GM04504 (cell line): ENCODE measurements around the gene CAVIN2.

Experiments used
- DNase-seq: peaks from one replicate; pipeline ENCODE4 v3.0.0-alpha.2; 2012; ENCODE audit warnings: low read depth

Gene CAVIN2

DNA sequence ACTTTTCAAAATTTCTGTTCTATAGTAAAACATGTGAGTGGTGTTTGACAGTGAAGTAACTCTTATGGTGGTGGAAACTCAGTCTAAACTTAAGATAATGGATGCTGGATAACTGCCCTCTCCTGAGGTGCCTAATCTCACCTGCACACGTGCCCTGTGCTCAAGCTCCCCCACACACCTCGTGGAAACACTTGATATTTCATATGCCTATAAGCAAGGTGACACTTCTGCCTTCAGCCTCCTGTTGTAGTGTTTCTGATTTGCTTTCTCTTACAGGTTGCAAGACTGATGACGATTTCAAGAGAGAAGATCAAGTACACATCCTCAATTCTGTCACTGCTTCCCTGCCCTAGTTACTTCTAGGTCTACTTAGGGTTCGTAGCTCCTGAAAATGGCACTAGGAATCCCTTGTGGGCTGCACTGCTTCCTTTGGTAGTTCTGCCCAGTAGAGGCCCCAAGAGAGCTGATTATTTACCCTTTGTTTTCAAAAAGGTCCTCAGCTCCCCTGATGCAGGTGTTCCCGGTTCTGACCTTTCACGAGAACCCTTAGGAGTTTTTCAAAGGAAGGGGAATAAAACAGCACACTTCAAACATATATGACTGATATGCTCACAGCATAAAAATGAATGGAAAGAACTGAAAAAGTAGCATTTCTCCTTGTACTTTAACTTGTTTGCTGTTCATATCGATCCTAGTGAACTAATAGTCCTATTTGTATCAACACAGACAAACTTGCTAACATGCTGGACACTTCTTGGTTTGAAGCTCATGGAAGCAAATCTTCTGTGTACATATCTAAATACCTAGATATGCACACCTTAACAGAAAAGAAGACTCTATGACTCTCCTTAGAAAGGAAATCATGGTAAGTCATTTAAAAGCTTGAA is 6.7 kb downstream of the CAVIN2 start:
- no peak for DNase-seq

DNA sequence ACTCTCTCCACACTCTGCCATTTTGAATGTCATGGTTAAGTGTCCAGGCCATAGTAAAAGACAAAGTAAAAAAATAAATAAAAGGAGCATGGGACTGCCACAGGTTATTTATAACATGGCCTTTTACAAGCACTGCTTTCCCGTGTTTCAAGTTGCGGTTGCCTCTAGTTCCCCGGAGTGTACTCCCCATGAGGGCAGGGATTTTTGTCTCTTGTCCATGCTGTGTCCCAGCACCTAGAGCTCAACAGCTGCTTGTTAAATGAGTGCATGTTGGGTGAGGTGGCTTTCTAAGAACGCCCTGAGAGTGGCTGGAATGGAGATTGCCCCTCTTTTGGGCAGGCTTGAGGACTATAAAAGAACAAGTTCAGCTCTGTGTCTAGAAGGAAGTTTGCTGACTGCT is 8.4 kb downstream of the CAVIN2 start:
- DNase-seq, result no peak

DNA sequence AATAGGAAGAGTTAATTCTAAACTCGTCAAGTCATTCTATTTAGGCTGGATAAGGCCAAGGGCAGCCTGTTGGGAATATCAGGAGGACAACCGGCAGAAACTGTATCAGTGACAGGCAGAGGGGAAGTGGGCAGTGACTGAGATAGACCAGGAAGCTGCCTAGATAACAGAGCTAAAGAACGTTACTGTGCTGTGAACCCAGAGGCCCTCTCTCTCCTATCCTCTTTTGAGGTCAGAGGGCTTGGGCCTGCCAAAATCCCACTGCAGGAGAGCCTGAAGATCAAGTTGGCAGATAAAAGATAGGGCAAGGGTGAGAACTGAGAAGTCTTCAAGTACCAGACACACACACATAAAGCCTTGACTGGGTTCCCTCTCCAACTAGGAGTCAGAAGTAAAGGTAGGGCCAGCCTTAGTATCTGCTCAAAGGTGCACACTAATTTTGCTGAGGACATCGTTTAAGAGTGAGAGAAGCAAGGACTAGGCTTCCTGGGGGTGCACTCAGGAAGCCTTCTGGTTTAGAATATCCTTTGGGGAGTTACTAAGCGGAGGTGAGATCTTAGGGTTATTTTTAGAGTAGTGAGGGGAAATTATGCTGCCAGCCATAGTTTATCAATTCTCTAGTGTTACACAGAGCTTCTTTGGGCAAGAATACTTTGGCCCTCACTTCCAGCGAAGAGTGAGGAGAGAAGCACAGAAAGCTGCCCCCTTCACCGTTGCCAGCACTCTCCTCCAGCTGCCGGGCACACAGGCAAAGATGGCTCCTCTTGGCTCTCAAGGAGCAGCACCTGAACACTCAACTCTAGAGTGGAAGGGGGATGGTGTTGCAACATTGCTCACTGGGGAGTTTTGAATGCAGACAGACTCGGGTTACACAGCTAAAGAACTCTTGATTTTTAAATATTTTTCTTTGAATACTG is 9.8 kb downstream of the CAVIN2 start:
- DNase-seq, result no peak

DNA sequence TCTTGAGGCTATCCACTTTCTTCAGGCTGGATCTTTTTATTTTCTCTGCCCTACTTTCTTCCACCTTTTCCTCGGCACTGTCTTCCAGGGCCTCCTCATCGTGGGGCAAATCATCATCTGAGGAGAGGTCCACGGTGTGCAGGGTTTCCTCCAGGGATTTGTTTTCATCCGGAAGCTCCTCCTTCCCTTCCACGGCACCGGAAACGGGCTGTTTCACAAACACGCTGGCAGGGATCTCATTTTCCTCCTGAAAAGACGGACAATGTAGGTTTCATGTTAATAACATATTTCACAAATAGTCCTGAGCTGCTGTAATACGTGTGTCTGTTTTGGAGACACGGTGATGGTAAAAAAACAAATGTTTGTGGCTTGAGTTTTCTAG is 10.4 kb downstream of the CAVIN2 start:
- no peak for DNase-seq

DNA sequence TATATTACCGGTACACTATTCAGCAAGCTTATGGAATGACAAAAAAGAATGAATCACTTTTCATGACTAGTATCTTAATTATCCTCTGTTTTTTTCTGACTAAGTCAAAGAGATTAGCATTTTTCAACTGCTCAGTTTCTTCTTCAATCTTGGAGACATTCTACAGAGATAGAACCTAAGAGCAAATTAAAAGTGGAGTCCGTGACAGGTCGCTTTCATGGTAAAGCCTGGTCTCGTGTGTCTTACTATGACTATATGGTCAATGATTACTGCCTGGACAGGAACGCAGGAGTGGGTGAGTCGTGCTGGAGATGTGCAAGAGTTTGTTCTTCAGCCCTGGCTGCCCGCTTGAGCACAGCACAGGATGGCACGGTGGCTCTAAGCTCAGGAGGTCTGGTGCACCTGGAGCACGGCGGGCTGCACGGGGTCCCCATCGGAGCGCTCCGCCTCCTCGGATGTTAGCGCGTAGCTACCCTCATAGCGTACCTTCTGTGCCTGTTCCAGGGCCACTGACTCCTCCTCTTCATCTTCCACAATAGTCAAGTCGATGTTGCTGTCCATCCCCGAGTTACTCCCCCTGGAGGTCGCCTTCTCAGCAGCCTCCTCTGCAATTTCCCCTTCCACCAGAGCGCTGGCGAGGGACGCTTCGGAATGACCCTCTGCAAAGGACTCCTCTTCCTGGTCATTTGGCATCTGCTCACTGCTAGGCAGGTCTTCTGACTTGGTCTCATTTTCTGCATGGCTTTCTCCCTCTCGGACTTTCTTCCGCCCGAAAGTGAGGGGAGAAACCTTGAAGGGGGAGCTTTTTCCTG is 11.1 kb downstream of the CAVIN2 start:
- DNase-seq, result no peak

DNA sequence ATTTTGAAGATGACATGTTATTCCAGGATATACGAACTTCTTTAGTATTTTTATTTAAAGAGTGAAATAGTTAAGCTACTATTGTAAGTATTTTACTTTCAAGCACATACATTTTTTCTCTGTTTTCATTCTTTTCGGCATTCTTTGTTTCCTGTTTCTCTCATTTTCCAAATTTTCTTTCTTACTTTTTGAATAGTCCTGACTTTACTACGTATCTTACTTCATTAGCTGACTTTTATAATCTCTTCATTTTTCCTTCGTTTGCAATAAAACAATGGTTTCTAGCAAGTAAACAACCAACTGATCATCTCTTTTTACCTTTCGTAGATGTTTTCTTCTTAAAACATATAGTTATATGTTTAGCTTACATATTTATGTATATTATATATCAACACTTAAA is 11.8 kb downstream of the CAVIN2 start:
- no peak for DNase-seq

DNA sequence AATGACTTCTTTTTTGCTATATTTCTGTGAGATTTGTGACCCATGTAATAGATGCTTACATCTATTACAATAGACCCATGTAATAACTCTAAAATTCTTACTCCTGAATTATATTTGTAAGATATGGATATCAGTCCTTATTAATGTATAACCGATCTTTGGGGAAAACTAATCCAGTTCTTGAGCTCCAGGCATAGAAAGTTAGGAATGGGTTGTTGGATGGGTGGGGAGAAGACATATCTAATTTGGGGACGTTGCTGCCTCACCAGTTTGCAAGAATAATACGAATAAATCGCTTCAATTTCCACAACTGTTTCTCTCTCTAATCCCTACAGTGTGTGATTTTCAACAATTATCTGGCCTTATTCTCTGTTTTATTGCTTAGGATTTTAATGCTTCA is 13.5 kb downstream of the CAVIN2 start:
- DNase-seq, result no peak

DNA sequence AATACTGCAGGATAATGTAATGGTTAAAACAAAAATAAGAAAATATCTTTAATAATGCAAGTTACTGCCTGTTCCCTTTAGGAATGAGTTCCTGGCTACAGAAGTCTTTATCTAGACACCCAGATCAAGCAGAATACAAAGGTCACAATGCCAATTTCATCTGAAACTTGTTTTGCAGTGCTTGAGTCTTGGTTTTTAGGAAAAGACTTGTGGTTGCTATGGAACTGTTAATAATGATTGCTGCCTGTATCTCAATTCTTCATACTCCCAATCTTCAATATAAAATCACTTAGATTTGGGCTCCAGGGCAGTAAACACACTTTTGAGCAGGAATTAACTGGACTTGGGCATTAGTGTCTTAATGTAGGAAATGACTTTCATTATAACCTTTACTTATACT is 14.2 kb downstream of the CAVIN2 start:
- no peak for DNase-seq

DNA sequence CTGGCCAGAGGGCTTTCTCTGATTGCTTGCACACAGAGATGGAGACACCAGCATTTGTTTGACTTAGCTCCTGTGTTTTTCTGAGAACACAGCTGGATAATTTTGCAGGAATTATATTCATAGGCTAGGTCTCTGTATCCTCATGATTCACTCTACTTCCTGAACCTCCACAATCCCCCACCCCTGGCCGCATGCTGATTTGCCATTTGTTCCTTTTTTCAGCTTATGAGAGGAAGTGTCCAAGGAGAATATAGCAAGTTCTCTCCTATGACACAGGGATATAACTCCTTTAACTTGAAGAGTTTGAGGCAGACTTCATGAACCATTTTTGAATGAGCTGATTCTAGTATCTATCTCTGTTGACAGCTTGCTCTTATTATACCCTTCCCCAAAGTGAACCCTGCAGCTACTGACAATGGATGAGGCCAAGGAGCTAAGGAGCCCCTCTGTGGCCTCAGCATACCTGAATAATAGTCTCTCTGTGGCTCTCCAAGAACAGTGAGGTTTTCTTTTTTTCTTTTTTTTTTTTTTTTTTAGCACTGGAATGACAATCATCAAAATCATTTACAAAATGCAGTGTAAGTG is 15.4 kb downstream of the CAVIN2 start:
- no peak for DNase-seq

DNA sequence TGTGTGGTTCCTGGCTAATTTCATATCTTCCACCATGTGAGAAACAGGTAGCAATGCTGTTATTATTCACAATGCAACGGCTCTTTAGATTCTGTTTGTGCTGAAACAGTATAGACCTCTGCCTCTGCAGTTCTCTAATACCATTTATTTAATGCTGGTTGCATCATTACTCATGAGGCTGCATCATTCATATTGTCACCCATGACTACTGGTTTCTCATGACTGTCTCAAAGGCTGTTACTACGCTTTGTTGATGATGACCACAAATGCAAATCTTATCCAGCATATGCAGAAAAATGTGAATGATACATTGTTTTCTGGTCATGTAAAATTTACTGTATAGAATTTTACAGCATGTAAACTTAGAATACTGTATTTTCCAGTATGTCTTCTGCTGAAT is 22.5 kb downstream of the CAVIN2 start:
- no peak for DNase-seq

DNA sequence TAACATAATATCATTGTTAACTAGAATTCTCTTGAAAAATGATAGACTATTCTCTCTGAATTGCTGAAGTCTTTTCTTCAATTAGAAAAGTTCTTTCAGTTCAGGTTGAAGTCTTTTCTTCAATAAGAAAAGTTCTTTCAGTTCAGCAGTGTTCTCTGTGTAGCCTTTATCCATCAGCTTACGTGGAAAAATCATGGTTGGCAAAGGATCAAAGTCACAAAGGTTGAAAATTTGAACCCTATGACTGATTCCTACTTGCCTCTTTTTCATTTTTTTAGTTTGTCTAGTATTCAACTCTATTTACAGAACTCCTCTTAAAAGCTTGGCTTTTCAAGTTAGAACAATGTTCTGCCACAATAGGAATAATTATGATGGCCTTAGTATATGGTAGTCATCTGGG is 25.8 kb downstream of the CAVIN2 start:
- no peak for DNase-seq

DNA sequence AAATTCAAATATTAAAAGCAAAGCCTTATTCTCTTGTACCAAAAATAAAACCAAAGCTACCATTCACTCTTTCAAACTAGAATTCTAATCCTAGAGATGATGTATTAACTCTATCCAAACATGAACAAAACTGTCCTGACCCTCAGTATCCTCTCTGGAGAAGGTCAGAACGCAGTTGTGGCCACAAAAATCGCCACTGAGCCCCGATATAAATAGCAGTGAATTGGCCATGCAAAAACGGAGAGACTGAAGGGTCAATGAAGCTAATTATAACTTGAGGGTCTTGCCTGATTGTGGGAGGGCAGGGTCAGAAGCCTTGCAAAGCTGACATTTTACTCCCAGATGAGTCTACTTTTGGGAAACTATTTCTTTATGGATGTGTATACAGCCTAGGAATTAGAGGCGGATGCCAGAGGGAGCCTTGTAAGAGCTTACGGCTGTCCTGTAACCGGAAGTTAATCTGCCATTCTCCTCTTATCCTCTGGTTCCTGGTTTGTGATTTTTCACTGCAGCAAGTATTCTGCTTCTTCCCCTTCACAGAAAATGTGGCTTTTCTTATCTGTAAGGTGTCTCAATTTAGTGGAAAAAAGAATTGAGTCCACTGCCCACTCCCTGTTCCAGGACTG is 28.1 kb downstream of the CAVIN2 start:
- DNase-seq, result no peak

DNA sequence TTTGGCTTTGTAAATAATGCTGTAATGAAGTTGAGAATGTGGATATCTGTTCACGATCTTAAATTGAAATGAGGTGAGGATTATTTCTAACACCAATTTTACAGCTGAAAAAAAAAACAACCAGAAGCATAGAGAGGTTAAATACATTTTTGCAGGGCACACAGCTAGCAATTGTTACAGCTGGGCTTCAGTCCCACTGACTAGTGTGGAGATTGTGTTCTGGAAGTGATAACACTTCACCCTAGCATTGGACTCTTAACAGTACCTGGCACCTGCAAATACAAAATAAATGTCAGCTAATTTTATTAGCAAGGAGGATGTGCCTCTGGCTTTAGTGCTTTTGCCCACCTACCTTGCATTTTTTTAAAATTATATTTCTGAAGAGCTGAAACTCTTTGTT is 28.8 kb downstream of the CAVIN2 start:
- no peak for DNase-seq

DNA sequence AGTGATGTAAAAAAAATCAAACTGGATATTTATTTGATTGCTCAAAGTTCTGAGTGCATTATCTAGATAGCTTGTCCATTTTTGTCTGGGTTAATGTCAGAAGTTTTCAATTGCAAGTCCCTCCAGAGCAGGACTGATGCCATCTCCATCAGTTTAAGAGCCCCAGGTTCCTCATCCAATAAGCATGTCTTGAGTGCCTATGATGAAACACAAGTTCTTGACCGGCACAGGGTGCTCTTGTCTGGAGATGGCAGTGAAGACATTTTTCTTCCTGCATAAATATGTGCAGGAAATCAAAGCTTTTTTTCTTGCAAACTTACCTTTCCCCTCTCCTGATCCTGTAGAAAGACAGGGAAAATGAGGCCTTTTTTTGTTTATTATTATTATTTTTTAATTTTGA is 31.9 kb downstream of the CAVIN2 start:
- no peak for DNase-seq

DNA sequence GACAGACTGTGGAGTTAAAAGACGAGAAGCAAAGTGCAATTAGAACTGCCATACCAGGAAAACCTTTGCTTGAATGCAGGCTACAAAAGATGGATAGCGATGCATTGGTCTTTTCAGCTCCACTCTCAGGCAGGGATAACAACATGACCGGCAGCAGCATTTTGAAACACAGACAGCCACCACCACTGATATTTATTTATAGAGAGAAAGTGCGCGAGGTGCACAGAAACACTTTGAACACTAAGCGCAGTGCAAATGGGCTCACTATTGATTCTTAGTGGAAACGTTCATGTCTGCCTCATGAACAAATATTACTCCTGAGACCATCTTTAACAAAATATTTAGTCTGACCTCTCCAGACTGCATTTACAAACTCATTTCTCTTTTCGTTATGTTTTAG is 32.9 kb downstream of the CAVIN2 start:
- no peak for DNase-seq

DNA sequence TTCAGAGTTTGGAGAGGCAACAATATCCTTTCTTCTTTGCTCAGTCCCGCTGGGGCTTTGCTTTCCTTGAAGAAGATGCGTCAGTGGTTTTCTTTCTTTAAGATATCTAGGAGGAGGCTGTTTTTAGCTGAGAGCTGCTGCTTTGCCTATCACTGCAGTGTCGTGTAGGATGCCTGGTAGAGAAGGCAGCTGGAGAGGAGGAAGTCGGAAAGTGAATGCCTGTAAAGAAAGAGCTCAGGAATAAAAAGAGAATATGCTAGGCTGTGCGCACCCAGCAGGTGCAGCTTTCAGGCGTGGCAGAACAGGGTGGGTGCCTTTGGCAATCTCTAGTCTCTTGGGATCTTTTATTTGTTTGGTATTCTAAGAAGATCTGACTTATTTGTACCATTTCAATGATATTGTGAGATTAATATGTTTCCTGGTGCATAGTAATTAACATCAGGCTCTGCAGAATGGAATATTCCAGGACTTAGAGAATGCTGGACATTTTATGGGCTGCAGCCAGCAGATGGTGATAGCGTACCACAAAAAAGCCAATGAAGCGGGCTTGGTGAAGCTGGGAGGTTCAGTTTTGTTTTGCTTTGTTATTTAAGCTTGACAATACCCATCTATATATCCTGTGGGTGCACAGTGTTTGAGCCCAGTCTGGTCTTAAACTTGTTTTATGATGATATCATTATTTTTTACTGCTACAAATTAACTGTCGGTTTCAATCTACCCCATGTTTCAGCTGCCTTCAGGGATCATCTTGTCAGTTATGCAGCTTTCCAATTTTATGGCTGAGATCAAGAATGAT is 34.9 kb downstream of the CAVIN2 start:
- peak; percentile 39 for DNase-seq

DNA sequence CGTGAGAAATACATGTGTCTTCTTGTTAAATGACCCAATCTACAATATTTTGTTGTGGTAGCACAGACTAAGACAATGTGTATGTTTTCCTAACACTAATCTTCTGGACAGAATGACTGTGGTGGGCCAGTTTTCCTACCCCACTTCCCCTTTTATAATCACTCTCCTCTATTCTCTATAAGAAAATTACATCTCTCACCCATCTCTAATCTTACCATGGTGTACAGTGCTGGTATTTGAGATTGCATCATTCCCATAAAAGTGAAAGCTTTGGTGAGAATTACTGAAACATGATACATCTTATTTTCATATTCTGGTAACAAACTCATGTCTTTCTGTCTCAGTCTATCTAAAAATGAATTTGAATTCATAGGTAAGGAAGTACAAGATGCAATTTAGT is 40.5 kb downstream of the CAVIN2 start:
- DNase-seq, result no peak

DNA sequence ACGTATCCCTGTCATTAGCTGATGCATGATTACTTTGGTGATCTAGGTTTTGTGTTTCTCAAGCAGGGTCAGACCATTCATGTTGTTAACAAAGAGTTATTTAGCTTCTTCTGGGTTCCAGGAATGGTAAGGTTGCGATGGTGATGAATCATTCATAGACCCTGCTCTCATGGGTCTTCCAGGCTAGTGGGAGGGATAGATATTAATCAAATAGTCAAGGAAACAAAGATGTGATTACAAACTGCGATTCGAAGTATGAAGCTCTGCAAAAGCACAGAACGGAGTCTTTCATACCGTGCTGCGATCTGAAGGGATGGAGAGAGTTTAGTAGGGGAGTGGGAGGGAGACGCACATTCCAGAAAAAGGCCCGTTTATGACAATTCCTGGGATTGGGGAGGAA is 42.1 kb downstream of the CAVIN2 start:
- DNase-seq, result no peak

DNA sequence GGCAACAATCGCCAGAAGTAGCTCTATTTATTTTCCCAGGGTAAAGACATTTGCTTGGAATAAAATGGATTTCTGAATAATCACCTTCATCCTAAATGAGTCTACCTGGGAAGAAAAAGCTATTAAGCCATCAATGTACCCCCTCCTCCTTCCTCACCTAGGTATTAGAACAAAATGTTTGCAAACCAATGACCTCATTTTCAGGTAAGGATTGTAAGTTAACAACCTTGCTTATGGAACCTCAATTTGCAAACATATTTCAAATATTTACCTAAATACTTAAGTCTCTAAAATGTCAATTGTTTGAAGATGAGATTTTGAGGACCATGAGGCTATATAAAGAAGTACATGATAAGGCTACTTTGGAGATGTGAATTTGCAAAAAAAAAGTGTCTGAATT is 43.9 kb downstream of the CAVIN2 start:
- no peak for DNase-seq

DNA sequence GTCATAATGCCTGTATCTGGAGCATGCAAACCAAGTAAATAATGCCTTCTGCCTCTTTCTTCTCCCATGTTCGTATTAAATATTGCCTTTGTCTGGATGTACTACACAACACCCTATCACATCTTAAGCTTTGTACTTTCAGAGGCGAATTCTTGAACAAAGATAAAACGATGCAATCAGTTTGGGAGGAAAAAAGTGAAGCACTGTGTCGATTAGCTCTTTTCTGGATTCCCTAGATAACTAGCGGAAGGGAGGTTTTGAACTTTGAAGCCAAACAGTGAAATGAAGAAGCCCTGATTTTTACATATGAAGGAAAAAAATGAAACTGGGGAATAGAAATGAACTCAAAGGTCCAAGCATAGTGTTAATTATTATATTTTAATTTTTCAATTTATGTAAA is 44.7 kb downstream of the CAVIN2 start:
- no peak for DNase-seq

DNA sequence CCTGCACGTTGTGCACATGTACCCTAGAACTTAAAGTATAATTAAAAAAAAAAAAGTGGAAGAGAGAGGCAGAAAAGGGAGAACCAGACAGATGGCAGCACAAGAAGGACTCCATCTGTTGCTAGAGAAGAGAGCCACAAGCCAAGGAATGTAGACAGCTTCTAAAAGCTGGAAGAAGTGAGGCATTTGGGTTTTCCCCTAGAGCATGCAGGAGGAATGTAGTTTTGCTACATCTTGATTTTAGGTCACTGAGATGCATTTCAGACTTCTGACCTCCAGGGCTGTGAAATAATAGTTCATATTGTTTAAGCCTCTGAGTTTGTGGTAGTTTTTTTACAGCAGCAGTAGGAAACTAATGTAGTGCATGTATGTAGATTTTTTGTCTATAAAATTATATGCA is 46.0 kb downstream of the CAVIN2 start:
- DNase-seq, result no peak
